SK-N-SH (cell line): ENCODE results near the gene ALPI. TPM values are rescaled to one million over a fixed set of nuclear protein-coding genes. Genes with fewer than 3 reads are reported as not detected.
"Not testable (repeated sequence)": the region's sequence is repeated elsewhere in the genome, so short reads cannot be mapped to it uniquely, and the experiment has no call there.

Experiments used
- CTCF ChIA-PET: fragments of 300-600, 350-600 bp; formaldehyde crosslinking; extraction: SDS; loops from one replicate; lab custom pipeline; 2021; lab: Yijun Ruan, JAX
- POLR2A ChIA-PET: fragments of 350-600 bp; sonication (Branson Sonifier 250); formaldehyde crosslinking; extraction: SDS; loops from one replicate; lab custom pipeline; 2020; ENCODE audit warnings: antibody characterized with exemption, inconsistent platforms; lab: Yijun Ruan, JAX
- DNase-seq: peaks from one replicate; pipeline ENCODE4 v3.0.0; 2012
- H2AFZ ChIP-seq: fragments of 200-600 bp; sonication (generic); 2 replicates; pipeline ENCODE4 v1.8.1; 2016; ENCODE audit warnings: antibody characterized with exemption, mild to moderate bottlenecking, low read depth
- H3F3A ChIP-seq: fragments of 200-600 bp; sonication (generic); replicated peaks from 2 replicates; pipeline ENCODE3; 2016; ENCODE audit warnings: antibody characterized with exemption, mild to moderate bottlenecking; ENCODE audit not compliant: insufficient read depth
- H3K27ac ChIP-seq, 2 experiments: fragments of 200-500 bp in 1 of 2; fragments of 200-600 bp in 1 of 2; sonication (Bioruptor generic) in 1 of 2; sonication (generic), shearing (Covaris generic) in 1 of 2; 2 replicates each; pipeline versions ENCODE4 v1.5.1 to v1.6.1; 2014 to 2016; ENCODE audit warnings: low read depth in 2 of 2, inconsistent platforms in 1 of 2, low read length in 1 of 2, mild to moderate bottlenecking in 1 of 2, mixed read lengths in 1 of 2
- H3K27me3 ChIP-seq: fragments of 200-600 bp; sonication (generic), shearing (Covaris generic); 2 replicates; pipeline ENCODE4 v1.6.1; 2016; ENCODE audit warnings: mixed run types; ENCODE audit not compliant: insufficient read depth
- H3K36me3 ChIP-seq, 2 experiments: fragments of 200-500 bp in 1 of 2; fragments of 200-600 bp in 1 of 2; sonication (Bioruptor generic) in 1 of 2; sonication (generic) in 1 of 2; replicated peaks in 1 of 2; 2 replicates each; pipeline versions ENCODE3 to v1.5.1; 2014 to 2016; ENCODE audit warnings: low read length in 1 of 2, mild to moderate bottlenecking in 1 of 2; ENCODE audit not compliant: insufficient read depth in 2 of 2, control insufficient read depth in 1 of 2
- H3K4me1 ChIP-seq, 2 experiments: fragments of 200-500 bp in 1 of 2; fragments of 200-600 bp in 1 of 2; sonication (Bioruptor generic) in 1 of 2; sonication (generic), shearing (Covaris generic) in 1 of 2; 2 replicates each; pipeline versions ENCODE4 v1.5.1 to v1.6.1; 2014 to 2016; ENCODE audit warnings: low read depth in 1 of 2, low read length in 1 of 2, mixed run types in 1 of 2; ENCODE audit not compliant: insufficient read depth in 2 of 2, control insufficient read depth in 1 of 2
- H3K4me2 ChIP-seq: fragments of 200-600 bp; sonication (generic), shearing (Covaris generic); 2 replicates; pipeline ENCODE4 v1.6.1; 2017; ENCODE audit warnings: mixed run types
- H3K4me3 ChIP-seq, 2 experiments: fragments of 200-500 bp in 1 of 2; fragments of 200-600 bp in 1 of 2; sonication (Bioruptor generic) in 1 of 2; sonication (generic), shearing (Covaris generic) in 1 of 2; 2 replicates each; pipeline versions ENCODE4 v1.5.1 to v1.8.1; 2014 to 2016; ENCODE audit warnings: low read depth in 2 of 2, inconsistent platforms in 1 of 2, low read length in 1 of 2, mild to moderate bottlenecking in 1 of 2, mixed read lengths in 1 of 2, moderate library complexity in 1 of 2
- H3K79me2 ChIP-seq: fragments of 200-600 bp; sonication (generic); 2 replicates; pipeline ENCODE4 v1.8.1; 2017; ENCODE audit warnings: mild to moderate bottlenecking; ENCODE audit not compliant: insufficient read depth
- H3K9ac ChIP-seq: fragments of 200-600 bp; sonication (generic); 2 replicates; pipeline ENCODE4 v1.6.1; 2017; ENCODE audit warnings: mixed run types
- H3K9me2 ChIP-seq: fragments of 200-600 bp; sonication (generic); 2 replicates; pipeline ENCODE4 v1.6.1; 2017; ENCODE audit warnings: mixed run types
- H3K9me3 ChIP-seq: fragments of 200-600 bp; sonication (generic); 2 replicates; pipeline ENCODE4 v1.6.1; 2017; ENCODE audit warnings: mixed run types, mild to moderate bottlenecking, moderate library complexity
- H4K20me1 ChIP-seq: fragments of 200-600 bp; sonication (generic); 2 replicates; pipeline ENCODE4 v1.6.1; 2017; ENCODE audit warnings: mild to moderate bottlenecking, mixed run types; ENCODE audit not compliant: insufficient read depth
- CHD2 ChIP-seq: fragments of 150-350 bp; IDR thresholded peaks from 2 replicates; pipeline ENCODE4 v1.6.1; 2018; ENCODE audit warnings: low read length; ENCODE audit not compliant: partially characterized antibody
- CTCF ChIP-seq: fragments of 200-600 bp; sonication (generic); IDR thresholded peaks from 2 replicates; pipeline ENCODE4 v1.6.1; 2017; ENCODE audit warnings: antibody characterized with exemption, mild to moderate bottlenecking, moderate library complexity
- ELF1 ChIP-seq: IDR thresholded peaks from 2 replicates; pipeline ENCODE4 v1.4.0; 2012
- EZH2phosphoT487 ChIP-seq: fragments of 200-600 bp; sonication (generic); IDR thresholded peaks from 2 replicates; pipeline ENCODE4 v1.6.1; 2017; ENCODE audit warnings: low read depth, mixed run types, mild to moderate bottlenecking, antibody characterized with exemption, moderate library complexity, borderline replicate concordance
- FOSL2 ChIP-seq: IDR thresholded peaks from 2 replicates; pipeline ENCODE4 v1.4.0; 2012; ENCODE audit warnings: low read depth, mild to moderate bottlenecking, moderate library complexity, borderline replicate concordance
- FOXJ3 ChIP-seq: sonication (generic); formaldehyde crosslinking; IDR thresholded peaks from 2 replicates; pipeline ENCODE4 v1.5.1; 2020; ENCODE audit warnings: mild to moderate bottlenecking, missing genetic modification reagents
- GABPA ChIP-seq: IDR thresholded peaks from 2 replicates; pipeline ENCODE4 v1.4.0; 2012; ENCODE audit warnings: low read depth, mild to moderate bottlenecking
- IRF3 ChIP-seq: fragments of 150-350 bp; IDR thresholded peaks from 2 replicates; pipeline ENCODE4 v1.6.1; 2016; ENCODE audit warnings: mild to moderate bottlenecking, low read depth, low read length
- POLR2AphosphoS5 ChIP-seq: IDR thresholded peaks from 2 replicates; pipeline ENCODE4 v1.6.1; 2012; ENCODE audit warnings: low read depth, low read length
- REST ChIP-seq: IDR thresholded peaks from 2 replicates; pipeline ENCODE4 v1.6.1; 2012; ENCODE audit warnings: mild to moderate bottlenecking, low read depth, low read length, moderate library complexity
- RFX5 ChIP-seq: IDR thresholded peaks from 2 replicates; pipeline ENCODE4 v1.6.1; 2012; ENCODE audit warnings: mild to moderate bottlenecking, improper control_type of control experiment, low read length
- SMC3 ChIP-seq: IDR thresholded peaks from 2 replicates; pipeline ENCODE4 v1.6.1; 2012; ENCODE audit warnings: low read depth, low read length, improper control_type of control experiment
- WGBS: methylation state at CpG from one replicate; pipeline ENCODE4 v1.1.6; 2017; ENCODE audit warnings: low lambda C conversion rate; 5-methylcytosine and 5-hydroxymethylcytosine counted together
- polyA plus RNA-seq, 3 experiments: library from polyadenylated mRNA; depleted of rRNA; stranded (reverse); fragments of >200 nt; gene quantifications; 2 replicates each; pipeline ENCODE4 v1.2.3, GENCODE V29; 2012
- TF ChIP-seq, protein P1 (sequence below): IDR thresholded peaks from 2 replicates; pipeline ENCODE4 v1.4.0; 2012; ENCODE audit warnings: low read depth

ALPI gene
- polyA plus RNA-seq, 1 of the 3 experiments (the other 2 are of a cell fraction) = not detected

GRCh38 chr2:232444409-232445148 is 11.4 kb upstream of the ALPI start:
- DNase-seq = peak; percentile 75
- 83% methylated on average over 14 of the region's 21 CpGs for WGBS
- Histone ChIP-seq H3K79me2 (no peaks in the 10 kb centered on the region), H3K27ac (no peak overlapping the region), H3K36me3 (no peaks in the 10 kb centered on the region), H3K27me3 (no peaks in the 10 kb centered on the region), H3K9ac (no peak overlapping the region), H3F3A (no peaks in the 10 kb centered on the region), H2AFZ (no peak overlapping the region), H3K4me3 (no peak overlapping the region; a peak in 1 of 4 replicates), H4K20me1 (no peaks in the 10 kb centered on the region), H3K4me1 (no peaks in the 10 kb centered on the region; a peak in 1 of 4 replicates), H3K9me2 (no peaks in the 10 kb centered on the region), H3K4me2 (no peak overlapping the region), H3K9me3 (no peaks in the 10 kb centered on the region)
- POLR2A ChIA-PET = no interaction called here
- TF ChIP-seq FOSL2 = peak; percentile 37; the same call in 1 of the 2 replicates
- peak; percentile 64 for TF ChIP-seq CTCF
- no peak for TF ChIP-seq IRF3
- no peak for TF ChIP-seq EZH2phosphoT487
- no peak for TF ChIP-seq RFX5
- no peak for TF ChIP-seq ELF1
- TF ChIP-seq GABPA = no peak
- TF ChIP-seq POLR2AphosphoS5 = no peak
- TF ChIP-seq REST = no peak
- no peak for TF ChIP-seq CHD2
- TF ChIP-seq SMC3 = 0 out of 2 replicates have a peak, but pooled peaks have one; percentile 22
- TF ChIP-seq FOXJ3 (CRISPR knock-in tag) = no peak
- TF ChIP-seq, protein P1, sequence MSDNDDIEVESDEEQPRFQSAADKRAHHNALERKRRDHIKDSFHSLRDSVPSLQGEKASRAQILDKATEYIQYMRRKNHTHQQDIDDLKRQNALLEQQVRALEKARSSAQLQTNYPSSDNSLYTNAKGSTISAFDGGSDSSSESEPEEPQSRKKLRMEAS = peak; percentile 33; the same call in 1 of the 2 replicates
- CTCF ChIA-PET = interaction anchor here (0.7 to 10.0 kb wide), 17 partner anchors 9 to 538 kb away, joined by 3 to 196 read pairs (median 4); partner anchors contain the start of genes CHRND, ECEL1 and PRSS56

DNA sequence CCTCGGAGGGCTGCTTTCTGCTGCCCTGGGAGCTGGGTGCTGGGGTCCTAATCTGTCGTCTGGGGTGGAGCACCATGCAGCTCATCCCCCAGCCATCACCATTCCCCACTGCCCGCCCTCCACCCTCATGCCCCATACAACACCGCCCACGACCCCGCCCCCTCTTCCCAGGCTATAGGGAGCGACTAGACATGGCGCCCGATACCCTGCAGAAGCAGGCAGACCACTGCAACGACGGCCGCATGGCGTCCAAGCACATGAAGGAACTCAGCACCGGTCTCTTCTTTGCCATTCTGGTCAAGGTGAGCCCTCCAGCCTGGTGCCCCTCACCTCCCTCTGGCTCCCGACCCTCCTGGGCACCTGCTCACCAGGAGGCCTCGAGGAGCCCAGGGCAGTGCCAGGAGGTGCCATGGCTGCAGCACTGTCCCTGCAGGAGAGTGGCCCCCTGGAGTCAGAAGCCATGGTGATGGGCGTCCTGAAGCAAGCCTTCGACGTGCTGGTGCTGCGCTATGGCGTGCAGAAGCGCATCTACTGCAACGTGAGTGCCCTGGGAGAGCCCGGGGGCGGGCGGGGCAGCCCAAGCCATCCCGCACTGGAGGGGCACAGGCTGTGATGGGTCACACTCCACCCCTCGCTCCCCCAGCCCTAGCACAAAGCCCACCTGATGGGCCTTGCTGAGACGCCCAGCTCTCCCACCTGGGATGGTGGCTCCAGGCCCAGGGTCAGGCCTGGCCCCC is 10.6 kb upstream of the ALPI start:
- H3K9me3 ChIP-seq, H2AFZ ChIP-seq, H3F3A ChIP-seq, H3K9ac ChIP-seq, H3K4me3 ChIP-seq, H3K9me2 ChIP-seq, H4K20me1 ChIP-seq, H3K36me3 ChIP-seq, H3K4me1 ChIP-seq, H3K27ac ChIP-seq, H3K4me2 ChIP-seq, H3K79me2 ChIP-seq, H3K27me3 ChIP-seq, POLR2A ChIA-PET: not testable (repeated sequence)
- 47% methylated on average over 3 of the region's 29 CpGs for WGBS
- CTCF ChIA-PET = interaction anchor here (0.9 to 10.0 kb wide), 14 partner anchors 10 to 539 kb away, joined by 3 to 196 read pairs (median 4); partner anchors contain the start of genes CHRND and PRSS56
- DNase-seq = peak; percentile 14
